Measurements from ENCODE around the gene IQCM.
"Not testable (repeated sequence)": the region's sequence is repeated elsewhere in the genome, so short reads cannot be mapped to it uniquely, and the experiment has no call there.

Gene IQCM

DNA sequence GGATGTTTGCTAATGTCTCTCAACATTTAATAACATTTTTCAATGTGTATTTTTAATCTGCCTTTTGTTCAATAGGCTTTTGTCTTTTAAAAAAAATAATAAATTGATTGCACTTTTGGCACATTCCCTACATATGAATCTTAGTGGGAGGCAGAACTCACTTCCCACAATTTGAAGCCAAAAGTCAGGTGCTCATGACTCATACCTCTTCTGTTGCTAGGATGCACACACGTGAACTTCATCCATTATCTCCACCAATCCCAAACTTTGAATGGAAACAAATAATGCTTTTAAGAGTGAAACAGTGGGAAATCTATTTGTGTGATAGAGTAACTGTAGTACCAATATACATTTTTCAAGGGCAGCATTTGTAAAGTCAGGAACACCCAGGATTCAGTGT, 260.5 kb downstream of the IQCM start:
- no peak for DNase-seq

DNA sequence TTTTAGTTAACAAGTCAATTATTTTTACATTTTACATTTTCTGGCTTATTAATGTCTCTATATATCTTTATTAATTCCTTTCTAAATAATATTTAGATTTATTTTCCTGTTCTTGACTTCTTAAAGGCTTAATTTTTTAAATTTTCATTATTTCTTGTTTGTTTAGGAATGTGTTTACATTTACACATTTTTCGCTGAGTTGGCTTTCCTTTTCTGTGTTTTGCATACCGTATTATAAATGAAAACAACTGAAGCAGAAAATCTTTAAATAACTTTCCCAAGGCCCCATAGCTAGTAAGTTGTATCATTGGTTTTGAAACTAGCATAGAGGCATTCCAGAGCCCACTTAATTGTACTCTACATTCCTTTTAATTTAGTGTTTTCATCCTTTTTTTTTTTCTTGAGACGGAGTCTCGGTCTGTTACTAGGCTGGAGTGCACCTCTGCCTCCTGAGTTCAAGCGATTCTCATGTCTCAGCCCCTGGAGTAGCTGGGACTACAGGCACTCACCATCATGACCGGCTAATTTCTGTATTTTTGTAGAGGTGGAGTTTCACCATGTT, 261.6 kb downstream of the IQCM start:
- no peak for DNase-seq

DNA sequence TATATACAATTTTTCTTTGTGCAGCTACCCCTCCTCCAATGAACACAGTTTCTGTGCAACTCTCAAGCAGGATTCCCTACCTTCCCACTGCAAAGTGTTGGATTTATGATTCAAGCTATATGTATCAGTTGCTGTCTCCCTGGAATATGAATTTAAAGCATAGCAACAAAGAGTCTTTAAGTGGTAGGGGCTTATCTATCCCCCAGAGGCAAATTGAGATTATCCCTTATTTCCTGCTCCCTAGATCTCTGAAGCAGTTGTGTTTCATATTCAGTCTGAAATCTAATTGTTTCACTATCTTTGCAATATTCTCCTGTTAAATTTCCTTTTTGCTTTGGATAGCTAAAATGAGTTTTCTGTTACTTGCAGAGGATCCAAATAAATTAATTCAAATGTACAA, 263.0 kb downstream of the IQCM start:
- no peak for DNase-seq

DNA sequence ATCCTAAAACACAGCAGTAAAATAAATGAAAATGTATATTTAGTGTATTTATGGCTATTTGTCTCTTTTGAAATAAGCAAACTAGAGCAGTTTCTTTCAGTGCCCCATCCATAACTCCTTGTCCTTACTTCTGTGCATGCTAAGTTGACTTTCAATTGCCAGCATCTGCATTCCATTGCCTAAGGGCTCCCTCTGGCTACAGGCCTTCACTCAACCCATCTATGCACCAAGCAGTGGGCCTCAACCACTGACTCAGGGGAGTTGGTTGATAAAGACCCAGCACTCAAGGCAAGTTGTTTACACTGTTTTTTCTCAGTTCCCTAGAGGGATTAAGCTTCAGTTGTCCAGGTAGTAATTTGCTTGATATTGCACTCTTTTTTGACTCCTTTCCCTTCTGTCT, 265.7 kb downstream of the IQCM start:
- DNase-seq, result no peak

DNA sequence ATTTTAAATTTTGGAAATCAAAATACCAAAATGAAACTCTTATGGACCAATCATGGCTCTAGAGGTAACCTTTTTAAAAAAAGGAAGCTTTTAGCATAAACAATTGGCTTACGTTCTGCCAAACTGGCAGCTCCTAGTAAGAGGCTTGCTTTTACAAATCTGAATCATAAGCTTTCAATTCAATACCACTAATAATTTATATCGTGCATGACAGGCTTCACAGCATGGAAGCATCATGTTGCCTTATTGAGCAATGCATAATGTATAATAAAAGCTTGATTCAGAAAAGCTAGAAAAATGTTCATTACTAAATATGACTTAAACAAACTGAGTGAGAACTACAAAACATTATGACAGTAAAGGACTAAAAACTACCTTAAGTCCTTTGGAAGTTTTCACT, 280.9 kb downstream of the IQCM start:
- no peak for DNase-seq

DNA sequence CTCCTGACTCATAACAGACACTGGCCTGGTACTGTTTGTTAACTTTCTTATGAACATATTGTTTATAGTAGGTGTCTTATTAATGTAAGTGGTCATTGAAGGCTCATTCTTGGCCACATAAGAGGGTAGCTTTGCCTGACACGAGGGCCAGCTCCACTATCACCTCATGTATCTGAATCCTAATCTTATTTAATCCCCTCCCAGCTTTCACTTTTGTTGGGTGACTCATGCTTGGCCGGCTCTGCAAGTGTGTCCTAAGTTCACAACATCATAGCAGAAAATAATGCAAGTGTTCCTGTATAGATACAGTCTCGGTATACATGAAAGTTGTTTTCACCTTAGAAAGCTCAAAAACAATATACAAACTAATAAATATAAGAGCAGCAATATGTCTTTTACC, 283.8 kb downstream of the IQCM start:
- no peak for DNase-seq

DNA sequence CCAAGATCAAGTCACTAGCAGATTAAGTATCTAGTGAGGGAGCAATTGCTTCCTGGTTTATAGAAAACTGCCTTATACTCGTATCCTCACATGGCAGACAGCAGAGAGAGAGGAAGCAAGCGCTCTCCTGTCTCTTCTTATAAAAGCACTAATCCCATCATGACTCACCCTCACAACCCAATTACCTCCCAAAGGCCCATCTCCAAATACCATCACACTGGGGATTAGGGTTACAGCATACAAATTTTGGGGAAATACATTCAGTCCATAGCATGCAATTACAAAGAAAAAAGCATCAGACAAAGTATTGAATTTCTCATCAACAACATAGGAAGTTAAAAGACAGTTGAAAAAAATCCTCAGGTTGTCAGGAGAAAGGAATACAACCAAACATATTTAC, 292.6 kb downstream of the IQCM start:
- DNase-seq, result no peak

DNA sequence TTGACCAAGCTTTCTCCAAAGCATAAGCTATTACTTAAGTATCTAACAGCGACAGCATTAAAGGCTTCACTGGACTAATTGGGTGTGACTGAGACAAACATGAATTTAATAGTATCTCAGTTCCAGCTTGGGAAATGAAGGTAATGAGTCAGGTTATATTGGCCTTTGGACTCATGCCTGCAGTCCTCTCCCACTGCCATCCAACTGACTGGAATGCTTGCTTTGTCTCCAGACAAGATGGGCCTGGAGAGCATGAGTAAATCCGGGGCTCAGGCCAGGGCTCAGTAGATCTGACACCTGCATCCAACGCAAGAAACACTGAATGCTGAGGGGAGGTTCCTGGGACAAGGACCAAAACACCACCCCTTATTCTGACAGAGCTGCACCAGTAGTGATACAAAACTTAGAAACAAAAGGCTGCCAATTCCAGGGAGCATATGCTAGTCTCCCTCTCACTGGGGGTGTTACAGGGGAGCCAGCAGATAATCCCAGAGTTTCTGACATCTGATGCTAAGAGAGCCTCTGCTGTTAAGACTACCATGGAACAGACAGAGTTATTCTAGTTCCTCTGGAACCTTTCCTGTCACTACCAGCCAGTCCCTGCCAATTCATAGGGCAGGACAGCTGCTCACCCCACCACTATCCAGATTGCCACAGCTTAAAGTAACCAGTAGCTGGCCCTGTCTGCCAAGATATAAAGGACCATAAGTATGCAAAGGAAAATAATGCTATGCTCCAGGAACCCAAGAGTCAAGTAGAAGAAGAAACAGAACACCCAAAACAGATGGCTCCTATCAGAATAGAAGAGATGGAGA, 293.8 kb downstream of the IQCM start:
- DNase-seq, result no peak

DNA sequence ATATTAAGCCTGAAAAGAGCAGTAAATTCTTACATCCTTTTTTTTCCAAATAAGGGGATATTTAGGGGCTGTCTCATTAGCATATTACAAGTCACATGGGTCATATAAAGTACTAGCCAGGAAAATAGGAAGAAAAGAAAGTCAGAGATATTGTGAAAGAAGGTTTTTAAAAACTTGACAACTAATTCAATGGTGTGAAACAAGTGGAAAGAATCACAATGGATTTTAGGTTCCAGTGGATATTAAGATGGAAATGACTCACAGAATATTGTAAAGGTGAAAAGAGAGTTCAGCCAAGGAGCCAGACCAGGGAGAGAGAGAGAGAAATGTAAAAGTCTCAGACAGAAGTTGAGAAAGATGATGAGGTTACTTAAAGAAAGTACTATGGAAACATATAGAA, 297.2 kb downstream of the IQCM start:
- DNase-seq, result no peak

DNA sequence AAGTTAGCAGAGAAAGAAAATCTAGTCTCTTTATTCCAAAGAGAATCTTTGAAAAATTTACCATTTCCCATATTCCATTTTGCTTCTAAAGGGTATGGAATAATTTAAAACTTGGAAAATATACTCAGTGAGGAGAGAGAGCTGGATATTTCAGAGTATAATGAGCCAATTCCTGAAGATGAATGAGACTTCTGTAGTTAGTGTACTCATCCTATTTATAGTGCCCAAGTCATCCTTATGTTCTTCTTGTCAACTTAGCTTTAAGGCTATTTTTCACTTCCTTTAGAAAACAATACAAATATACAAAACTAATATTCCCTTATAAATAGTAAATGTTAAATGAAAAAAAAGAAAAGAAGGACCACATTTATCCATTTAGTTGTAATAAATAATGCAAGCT, 302.6 kb downstream of the IQCM start:
- no peak for DNase-seq

DNA sequence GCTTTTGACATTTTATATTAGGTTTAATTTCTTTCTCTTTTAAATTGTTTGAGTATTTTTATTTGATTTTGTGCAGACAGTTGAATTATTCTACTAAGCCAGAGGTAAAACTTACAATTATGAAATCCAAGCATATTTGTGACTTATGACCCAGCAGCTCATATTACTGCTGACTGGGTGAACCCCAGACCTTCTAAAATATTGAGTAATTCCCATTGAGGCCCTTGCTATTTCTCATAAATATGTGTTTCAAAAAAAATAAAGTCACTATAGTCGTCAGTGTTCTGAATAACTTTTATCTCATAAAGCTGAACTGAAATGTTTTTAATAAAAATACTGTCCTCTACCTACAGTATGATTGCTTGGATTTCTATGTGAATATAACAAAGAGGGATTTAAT, 303.1 kb downstream of the IQCM start:
- no peak for DNase-seq

DNA sequence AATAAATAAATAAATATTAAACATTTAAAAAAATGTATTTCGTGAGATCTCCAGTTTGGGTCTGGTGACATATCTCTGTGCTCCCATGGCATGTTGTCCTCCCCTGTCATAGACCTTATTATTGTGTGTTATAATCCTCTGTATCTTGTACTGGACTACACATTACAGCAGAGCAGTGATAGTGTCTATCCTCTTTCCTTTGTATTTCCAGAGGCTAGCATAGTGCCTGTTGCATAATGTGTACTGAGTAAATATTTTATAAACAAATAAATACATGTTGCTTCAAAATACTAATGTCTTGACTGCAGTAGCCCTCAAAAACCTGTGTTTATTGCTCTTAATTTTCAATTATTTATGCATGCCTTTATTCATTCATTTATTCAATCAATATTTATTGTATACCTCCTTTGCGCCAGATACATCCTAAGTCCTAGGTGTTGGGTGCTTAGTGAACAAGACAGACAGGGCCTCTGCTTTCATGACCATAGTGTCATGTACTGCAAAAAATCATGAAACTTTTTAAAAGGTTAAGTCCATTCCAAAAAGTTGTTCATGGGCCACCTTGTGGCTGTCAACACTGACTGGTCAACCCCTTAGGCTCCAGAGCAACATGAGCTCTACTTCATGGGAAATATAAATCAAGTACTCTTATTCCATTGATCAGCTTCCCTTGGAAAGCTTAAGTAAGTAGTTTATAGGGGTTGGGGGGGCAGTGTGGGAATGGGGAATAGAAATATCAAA, 303.9 kb downstream of the IQCM start:
- no peak for DNase-seq

DNA sequence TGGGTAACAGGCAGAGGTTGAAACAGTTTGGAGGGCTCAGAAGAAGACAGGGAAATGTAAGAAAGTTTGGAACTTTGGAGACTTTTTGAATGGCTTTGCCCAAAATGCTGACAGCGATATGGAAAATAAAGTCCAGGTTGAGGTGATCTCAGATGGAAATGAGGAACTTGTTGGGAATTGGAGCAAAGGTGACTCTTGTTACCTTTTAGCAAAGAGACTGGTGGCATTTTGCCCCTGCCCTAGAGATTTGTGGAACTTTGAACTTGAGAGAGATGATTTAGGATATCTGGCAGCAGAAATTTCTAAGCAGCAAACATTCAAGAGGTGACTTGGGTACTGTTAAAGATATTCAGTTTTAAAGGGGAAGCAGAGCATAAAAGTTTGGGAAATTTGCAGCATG, 308.3 kb downstream of the IQCM start:
- DNase-seq, result not testable (repeated sequence)

DNA sequence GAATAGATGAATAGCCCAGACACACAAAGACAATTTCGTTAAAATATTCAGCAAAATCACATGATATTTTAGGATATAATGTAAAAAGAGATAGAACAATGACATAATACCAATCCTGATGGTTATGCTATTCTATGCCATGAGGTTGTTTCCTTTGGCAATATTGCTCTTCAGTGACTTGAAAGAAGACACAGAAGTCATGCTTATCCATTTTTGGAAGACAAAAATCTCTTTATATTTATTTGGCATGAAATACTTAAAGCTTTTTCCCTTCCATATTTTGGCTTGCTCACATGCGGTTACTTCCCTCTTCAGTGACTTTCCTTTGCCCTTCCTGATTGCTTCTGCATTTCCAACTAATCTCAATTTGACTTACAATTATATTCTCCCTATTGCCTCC, 314.8 kb downstream of the IQCM start:
- no peak for DNase-seq

DNA sequence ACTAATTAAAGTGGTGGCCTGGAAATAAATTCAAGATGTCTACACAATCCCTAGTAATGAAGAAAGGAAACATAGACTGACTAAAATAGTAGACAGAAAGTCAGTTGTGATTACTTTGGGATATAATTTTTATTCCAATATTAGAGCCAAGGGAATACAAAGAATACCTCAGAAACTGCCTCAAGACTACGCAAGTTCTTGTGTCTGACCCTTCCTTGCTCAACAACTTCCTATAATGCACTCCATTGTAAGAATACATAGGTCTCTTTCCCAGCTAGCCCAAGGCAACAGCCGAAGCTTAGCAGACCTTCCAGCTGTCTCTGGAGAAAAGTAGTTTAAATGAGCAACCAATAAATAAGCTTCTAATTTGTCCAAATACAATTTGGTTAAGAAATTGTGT, 315.9 kb downstream of the IQCM start:
- DNase-seq, result no peak

DNA sequence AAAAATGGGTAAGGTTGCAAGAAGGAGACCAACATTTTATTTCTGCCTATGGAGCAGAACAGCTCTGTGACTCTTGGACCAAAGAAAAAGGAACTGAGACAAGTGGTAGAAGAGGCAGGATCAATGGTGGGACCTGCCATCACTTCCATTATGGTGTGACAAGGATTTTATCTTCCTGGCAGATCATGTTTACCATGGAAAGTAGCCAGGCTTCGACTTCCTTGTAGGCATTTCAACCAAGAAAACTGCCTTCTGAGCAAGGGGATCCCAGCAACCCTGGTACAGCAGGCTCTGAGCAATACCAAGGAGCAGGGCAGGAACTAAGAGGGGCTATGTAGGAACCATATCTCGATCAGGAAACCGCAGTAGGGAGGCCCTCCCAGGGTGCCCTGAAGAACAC, 317.4 kb downstream of the IQCM start:
- no peak for DNase-seq

DNA sequence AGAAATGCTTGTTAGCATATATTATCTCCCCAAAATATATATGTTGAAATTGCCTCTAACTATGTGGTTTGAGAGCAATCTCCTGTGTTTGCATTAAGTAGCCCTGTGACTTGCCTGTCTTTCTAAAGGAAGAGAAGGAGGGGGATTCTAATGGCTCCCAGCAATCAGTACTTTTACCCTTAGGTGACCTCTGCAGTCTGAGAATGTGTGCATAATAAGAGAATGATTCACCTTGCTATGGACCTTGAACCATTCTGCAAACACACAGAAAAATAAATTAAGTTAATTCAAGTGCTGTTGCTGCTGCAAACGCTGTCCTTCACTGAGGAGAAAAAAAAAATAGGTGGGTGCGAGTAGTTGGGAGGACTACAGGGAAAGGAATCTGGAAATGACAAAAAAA, 322.2 kb downstream of the IQCM start:
- DNase-seq, result no peak

DNA sequence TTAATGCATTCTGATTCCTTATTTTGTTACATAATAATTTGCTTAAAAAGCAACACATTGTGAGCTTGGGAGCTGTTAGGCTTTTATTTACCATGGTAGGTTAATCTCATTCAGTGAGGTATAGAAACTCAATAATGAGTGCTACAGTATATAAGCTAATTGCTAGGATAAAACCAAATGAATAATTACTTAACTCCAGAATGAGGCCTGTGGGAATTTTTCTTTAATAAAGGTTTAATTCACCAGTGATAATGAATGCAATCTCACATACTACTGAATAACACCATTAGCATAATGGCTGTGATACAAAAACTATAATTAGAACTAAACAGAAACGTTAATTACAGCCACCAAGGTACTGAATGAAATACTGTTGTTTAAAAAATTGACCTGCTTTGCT, 326.3 kb downstream of the IQCM start:
- DNase-seq, result no peak

DNA sequence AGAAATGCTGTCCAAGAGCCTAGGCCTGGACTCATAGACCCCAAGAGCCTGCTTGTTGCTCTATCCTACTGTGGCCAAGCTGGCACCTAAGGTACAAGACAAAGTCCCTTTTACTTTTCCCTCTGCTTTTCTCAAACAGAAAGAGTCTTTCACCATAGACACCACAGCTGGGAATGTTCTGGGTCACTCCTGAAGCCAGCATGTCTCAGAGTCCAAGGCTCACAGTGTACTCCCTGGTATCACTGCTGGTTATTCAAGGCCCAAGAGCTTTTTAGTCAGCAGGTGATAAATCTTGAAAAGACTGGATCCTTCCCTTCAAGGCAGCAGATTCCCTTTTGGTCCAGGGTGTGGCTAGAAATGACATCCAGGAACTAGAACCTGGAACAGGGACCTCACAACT, 328.8 kb downstream of the IQCM start:
- no peak for DNase-seq

DNA sequence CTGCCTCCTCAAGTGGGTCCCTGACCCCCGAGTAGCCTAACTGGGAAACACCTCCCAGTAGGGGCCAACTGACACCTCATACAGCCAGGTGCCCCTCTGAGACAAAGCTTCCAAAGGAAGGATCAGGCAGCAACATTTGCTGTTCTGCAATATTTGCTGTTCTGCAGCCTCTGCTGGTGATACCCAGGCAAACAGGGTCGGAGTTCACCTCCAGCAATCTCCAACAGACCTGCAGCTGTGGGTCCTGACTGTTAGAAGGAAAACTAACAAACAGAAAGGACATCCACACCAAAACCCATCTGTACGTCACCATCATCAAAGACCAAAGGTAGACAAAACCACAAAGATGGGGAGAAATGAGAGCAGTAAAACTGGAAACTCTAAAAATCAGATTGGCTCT, 347.0 kb downstream of the IQCM start:
- DNase-seq, result not testable (repeated sequence)

DNA sequence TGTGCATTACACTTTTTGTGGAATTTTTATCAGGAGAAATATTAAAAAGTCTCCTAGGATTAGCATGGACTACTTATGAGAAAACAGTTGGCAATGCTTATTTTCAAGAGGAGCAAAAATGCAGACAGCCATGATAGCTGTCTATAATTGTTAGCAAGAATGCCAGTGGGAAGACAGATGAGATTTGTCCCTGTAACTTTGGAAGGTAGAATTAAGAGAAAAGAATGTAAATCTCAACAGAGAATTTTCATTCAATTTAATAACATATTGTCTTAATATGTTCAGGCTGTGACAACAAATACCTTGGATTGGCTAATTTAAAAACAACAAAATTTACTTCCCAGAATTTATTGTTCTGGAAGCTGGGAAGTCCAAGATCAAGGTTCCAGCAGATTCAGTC, 349.2 kb downstream of the IQCM start:
- no peak for DNase-seq

DNA sequence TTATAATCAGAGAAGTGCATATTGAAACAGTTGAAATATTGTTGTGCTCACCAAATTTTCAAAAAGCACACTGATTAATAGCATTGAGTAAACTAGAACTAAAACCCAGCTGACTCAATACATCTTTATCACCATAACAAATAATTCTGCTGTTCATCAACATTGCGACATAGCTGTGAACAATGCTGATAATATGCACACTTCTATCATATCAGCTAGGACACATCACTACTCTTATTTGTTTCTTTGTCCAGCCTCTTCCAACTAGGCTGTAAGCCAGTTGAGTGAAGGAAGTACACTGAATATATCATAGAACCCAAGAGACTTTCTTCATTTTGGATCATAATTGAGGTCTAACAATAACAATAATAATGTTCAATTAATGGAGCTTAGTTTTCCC, 349.7 kb downstream of the IQCM start:
- DNase-seq, result no peak

DNA sequence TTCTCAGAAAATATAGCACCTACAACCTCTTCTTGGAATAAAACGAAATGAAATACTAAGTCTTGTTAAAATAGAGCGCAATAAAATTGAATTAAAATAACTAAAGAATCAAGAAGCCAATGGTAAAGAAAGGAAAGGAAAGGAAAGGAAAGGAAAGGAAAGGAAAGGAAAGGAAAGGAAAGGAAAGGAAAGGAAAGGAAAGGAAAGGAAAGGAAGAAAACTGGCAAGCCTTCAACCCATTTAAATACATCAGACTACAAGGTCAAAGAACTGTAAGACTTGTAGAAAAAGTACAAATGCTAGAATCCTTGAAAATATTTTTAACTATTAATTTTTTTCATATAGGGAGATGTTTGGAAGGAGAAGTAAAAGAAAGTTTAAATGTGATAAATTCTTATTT, 372.1 kb downstream of the IQCM start:
- no peak for DNase-seq

DNA sequence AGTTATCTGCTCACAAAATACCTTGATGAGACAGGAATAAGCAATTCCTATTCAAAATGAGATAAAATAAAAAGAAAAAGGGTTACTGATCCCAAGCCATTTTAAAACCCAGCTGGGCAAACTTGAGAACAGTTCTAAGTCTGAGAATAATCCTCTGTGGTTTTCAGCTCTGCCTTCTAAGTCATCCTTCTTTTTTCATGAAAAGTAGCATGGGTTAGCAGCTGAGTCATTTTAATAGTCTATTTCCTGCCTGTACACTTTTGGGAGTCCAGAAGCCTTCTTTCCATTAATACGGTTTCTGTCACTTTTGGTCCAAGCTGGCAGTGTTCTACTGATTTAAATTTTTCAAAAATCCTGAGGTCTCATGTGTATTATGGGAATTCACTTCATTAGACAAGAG, 374.3 kb downstream of the IQCM start:
- DNase-seq, result no peak
